SW 1271 (cell line): ENCODE results near the gene SNX22.

Source experiments
- DNase-seq, 2 experiments: peaks; one replicate each; lab custom pipeline; 2025; lab: John Stamatoyannopoulos, UW

SNX22 gene

DNA sequence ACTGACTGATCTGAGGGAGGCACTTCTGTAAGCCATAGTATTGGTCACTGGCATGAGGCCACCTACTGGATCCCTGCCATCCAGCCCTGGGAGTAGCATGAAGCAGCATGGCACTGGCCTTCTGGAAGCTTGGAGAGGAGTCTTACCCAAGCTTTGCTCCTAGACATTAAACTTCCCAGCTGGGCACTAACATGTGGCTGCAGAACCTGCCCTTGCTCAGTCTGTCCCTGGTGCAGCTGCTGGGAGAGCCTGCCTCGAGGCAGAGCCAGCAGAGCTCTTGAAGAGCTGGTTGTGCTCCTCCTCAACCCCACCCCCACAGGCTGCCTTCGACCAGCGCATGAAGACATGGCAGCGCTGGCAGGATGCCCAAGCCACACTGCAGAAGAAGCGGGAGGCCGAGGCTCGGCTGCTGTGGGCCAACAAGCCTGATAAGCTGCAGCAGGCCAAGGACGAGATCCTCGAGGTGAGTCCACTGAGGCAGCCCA, 17.1 kb upstream of the SNX22 start:
- no peak for DNase-seq

GRCh38 chr15:64136347-64136746, 15.2 kb upstream of the SNX22 start:
- DNase-seq = no peak

- no peak for DNase-seq
These were observed 14.2 kb upstream of the SNX22 start for GRCh38 chr15:64137226-64137833.

- no peak for DNase-seq
These were observed 13.1 kb upstream of the SNX22 start for GRCh38 chr15:64138331-64138941.

GRCh38 chr15:64141798-64142512, 9.6 kb upstream of the SNX22 start:
- DNase-seq = no peak

DNA sequence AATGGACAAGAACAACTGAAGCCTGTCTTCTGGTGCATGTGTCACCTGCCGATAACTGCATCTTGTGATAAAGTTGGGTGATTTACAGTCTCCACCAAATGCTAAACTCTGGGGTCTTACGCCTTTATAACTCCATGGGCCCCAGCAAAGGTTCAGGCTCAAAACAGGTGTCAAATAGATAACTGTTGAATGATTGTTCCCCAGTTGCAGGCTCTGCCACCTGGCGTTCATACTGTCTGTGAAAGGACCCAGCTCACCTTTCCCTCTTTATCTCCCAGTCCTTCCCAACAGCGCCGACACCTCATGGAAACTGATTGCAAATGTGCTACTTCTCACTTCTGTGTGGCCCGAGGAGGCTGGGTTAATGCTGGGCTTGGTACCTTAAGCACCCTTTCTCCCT, 8.3 kb upstream of the SNX22 start:
- DNase-seq = no peak

- no peak for DNase-seq
These were observed 7.4 kb upstream of the SNX22 start for GRCh38 chr15:64144192-64144564.

DNA sequence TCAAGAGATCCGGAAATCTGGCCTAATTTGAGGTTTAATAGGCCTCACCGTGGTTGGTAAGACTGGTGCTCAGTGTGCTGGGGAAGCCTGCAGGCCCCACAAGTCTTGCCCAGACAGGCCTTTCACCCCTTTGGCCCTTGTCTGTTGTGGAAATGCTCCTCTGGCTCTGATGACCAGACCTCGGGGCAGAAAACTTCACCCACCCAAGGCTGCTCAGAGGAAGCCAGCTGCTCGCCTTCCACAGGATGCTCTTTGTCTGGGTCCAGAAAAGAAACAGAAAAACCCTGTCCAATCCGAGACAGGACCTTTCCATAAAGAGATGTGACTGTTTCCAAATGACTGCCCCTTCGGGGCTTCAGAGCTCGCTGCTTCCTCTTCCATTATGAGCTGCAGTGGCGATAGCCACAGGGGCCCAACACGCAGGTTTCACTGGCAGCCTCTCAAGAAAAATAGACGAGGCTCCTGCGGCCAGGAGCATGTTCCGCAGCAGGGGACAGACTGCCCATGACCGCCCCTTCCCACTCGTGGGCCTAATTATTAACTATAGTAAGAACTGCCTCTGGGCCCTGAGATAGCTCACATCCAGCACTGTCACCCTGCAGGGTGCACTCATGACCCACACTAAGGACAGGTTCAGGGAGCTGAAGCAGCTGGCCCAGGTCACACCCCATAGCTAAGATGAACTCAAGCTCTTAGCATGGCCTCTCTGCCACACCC, 6.8 kb upstream of the SNX22 start:
- DNase-seq = no peak

DNA sequence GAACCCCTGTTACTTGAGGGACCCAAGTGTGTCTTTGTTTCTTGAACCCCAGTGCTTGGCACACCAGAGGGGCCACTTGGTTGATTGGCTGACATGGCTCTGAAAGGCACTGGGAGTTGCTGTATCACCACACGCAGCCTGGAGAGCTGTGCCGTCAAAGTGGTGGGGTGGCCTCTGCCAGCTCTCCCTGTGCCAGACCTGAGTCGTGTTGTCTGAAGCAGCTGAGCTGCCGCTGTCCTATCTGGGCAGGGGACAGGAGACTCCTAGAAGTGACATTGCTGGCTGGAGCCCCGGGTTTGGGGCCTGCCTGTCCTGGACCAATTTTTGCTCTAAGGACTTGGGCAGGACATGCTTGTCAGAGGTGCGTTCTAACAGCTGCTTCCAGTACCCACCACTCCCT, 5.5 kb upstream of the SNX22 start:
- DNase-seq = no peak

- DNase-seq = no peak
These were observed 5.0 kb upstream of the SNX22 start for GRCh38 chr15:64146520-64146884.

DNA sequence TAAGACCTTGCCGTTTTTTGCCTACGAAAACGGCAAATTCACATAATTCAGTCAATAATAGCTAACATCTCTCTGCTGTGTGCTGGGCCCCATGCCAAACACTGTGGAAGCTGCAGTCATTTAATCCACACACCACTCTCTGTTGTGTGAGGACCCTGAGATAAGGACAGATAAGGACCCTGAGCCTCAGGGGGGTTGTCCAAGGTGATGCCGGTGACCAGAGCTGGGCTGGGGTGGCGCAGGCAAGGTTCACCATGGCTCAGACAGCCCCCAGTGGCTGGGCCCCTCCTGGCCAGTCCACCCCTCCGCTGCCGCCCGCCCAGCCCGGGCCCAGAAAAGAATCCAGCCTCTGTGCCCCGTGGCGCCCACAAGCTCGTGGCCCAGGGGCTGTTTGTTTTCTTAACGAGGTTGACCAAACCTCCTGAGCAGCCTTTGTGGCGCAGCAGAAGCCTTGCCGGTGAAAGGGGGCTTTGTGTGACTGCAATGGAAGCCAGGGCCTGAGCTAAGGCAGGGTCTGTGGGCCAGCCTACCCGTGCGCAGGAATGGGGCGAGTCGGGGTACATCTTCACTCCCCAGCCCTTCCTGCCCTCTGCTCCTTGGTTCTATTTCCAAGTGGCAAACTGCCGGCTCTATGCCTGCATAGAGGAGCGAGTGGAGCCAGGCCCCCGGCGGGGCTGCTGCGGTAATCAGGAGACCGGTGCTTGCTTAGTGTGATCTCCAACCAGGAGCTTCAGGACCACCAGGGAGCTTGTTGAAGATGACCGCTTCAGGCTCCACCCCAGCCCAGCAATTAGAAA, 4.4 kb upstream of the SNX22 start:
- DNase-seq = no peak

- no peak for DNase-seq
These were observed 3.4 kb upstream of the SNX22 start for GRCh38 chr15:64148168-64148567.

DNA sequence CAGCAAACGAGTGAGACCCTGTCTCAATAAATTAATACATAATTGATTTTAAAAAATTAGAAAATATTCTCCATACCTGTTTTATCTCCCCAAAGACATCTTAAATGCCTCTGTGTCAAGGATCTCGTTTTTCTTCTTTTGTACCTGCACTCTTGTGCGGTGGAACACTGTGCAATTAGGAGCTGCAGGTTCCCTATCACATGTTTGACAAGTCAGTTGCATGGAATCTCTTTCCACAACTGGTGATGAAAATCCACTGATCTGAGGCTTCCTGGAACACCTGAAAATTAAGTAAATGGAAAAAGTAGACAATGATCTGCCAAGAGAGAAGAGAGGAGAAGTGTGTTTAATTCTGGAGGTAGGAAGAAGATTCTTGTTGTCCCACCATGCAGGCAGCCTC, 3.0 kb upstream of the SNX22 start:
- DNase-seq = no peak

DNA sequence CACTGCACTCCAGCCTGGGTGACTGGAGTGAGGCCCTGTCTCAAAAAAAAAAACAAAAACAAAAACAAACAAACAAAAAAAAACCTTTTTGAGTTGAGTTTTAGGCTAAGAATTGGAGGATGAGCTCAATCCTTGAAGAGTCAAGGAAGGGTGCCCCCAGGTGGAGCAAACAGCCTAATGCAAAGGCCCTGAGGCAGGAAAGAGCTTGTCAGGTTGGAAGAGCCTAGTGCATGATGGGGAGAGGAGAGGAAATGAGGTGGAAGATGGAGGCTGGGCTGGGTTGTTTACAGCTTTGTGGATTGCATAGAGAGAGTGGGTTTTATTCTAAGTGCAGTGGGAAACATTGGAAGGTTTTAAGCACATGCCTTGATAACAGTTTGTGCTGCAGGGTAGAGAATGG, 2.1 kb upstream of the SNX22 start:
- DNase-seq = peak; percentile 21 to 46

DNA sequence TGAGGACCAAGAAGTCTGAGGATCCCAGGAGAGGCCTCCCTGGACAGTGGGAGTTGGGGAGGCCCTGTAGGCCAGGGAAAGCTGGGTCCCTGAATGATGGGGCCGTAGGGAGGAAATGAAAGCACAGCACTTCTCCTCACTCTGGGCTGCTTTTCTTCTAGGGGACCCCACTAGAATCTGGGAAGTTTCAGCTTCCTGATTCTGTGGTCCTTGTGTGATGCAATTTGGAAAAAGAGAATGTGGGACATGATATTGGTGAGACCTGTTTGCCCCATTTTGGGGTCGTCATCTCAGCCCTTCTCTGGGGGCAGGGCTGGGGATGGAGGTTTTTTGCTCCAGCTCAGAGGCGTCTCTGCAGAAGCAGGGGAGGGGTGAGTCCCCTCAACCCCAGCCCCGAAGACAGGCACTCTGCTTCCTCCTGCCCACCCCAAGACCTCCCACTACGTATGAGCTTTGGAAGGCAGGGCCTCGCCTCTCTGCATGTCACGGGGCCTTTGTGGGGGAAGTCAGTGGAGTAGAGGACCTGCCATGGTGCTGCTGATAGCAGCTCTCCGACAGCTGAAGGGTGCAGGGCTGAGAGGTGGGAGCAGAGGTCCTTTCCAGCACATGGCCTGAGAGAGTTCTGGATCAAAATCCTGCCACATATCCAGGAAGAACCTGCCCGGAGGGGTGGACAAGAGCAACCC, 1.5 kb upstream of the SNX22 start:
- no peak for DNase-seq

- no peak for DNase-seq
These were observed 1.2 kb downstream of the SNX22 start for GRCh38 chr15:64152507-64153387.

- DNase-seq = peak; percentile 72 to 87
These were observed 2.2 kb downstream of the SNX22 start for GRCh38 chr15:64153480-64154367.

- no peak for DNase-seq
These were observed 4.5 kb downstream of the SNX22 start for GRCh38 chr15:64155802-64156651.
